HepG2 (cell line): ENCODE results near the gene CYP46A1. TPM values are rescaled to one million over a fixed set of nuclear protein-coding genes. Genes with fewer than 3 reads are reported as not detected.

Experiments used
- ATAC-seq: fragments of 200-7000 bp; cut with Tn5 transposase; 3 replicates; pipeline ENCODE4 v1.9.1; 2020; ENCODE audit warnings: mild to moderate bottlenecking, moderate library complexity
- BruUV-seq: library from RNA; stranded (reverse); fragments of 400-500 nt; replicated peaks from 2 replicates; lab custom pipeline; 2021; lab: Mats Ljungman, UMichigan
- CTCF ChIA-PET: fragments of 300-600 bp; formaldehyde crosslinking; extraction: SDS; loops from one replicate; lab custom pipeline; 2021; ENCODE audit warnings: low total read pairs, inconsistent platforms, low intra/inter-chr PET ratio; lab: Yijun Ruan, JAX
- POLR2A ChIA-PET: fragments of 350-600 bp; sonication (Branson Sonifier 250); formaldehyde crosslinking; loops from one replicate; lab custom pipeline; 2020; ENCODE audit warnings: antibody characterized with exemption, inconsistent platforms; lab: Yijun Ruan, JAX
- DNase-seq: peaks from one replicate; pipeline ENCODE4 v3.0.0-alpha.2; 2015; ENCODE audit warnings: low spot score
- FAIRE-seq: peaks from 3 replicates; lab custom pipeline; 2011; peaks lifted over from hg19 to GRCh38; lab: Jason Lieb, UNC
- H2AFZ ChIP-seq: one replicate; pipeline ENCODE4 v1.6.1; 2011; ENCODE audit warnings: low read length, inconsistent platforms
- H3K27ac ChIP-seq: fragments of 300-600 bp; 3 replicates; pipeline ENCODE4 v1.8.0; 2011; ENCODE audit warnings: mixed run types, mild to moderate bottlenecking, mixed read lengths, low read length, inconsistent platforms; ENCODE audit not compliant: insufficient read depth; ENCODE audit errors: extremely low read length
- H3K27me3 ChIP-seq, 2 experiments: fragments of 200-600 bp in 1 of 2; 2 replicates in 1 of 2; 3 replicates in 1 of 2; pipeline versions ENCODE4 v1.6.0 to v1.8.0; 2011; ENCODE audit warnings: low read length in 2 of 2, mild to moderate bottlenecking in 2 of 2, moderate library complexity in 2 of 2, inconsistent platforms in 1 of 2; ENCODE audit not compliant: insufficient read depth in 2 of 2, control insufficient read depth in 1 of 2
- H3K36me3 ChIP-seq, 2 experiments: fragments of 200-600 bp in 1 of 2; replicated peaks in 1 of 2; 2 replicates in 1 of 2; 3 replicates in 1 of 2; pipeline versions ENCODE4 v1.5.1 to v1.8.0; 2011; ENCODE audit warnings: low read length in 2 of 2, inconsistent platforms in 1 of 2; ENCODE audit not compliant: insufficient read depth in 2 of 2, control insufficient read depth in 1 of 2
- H3K4me1 ChIP-seq: 2 replicates; pipeline ENCODE4 v1.5.1; 2012; ENCODE audit warnings: low read length, inconsistent platforms; ENCODE audit not compliant: insufficient read depth
- H3K4me2 ChIP-seq: 2 replicates; pipeline ENCODE4 v1.6.0; 2011; ENCODE audit warnings: low read depth, low read length, inconsistent platforms
- H3K4me3 ChIP-seq, 3 experiments: fragments of 200-600 bp in 1 of 3; sonication (generic), shearing (Covaris generic) in 1 of 3; replicated peaks in 1 of 3; 2 replicates each; pipeline ENCODE4 v1.5.1; 2011 to 2016; ENCODE audit warnings: low read length in 3 of 3, inconsistent platforms in 2 of 3, low read depth in 2 of 3, mild to moderate bottlenecking in 2 of 3, control low read depth in 1 of 3, mixed read lengths in 1 of 3; ENCODE audit not compliant: insufficient read depth in 1 of 3
- H3K79me2 ChIP-seq: one replicate; pipeline ENCODE4 v1.6.1; 2011; ENCODE audit warnings: low read length, inconsistent platforms; ENCODE audit not compliant: insufficient read depth
- H3K9ac ChIP-seq: 2 replicates; pipeline ENCODE4 v1.6.0; 2011; ENCODE audit warnings: mild to moderate bottlenecking, low read depth, low read length, inconsistent platforms; ENCODE audit not compliant: insufficient read depth
- H3K9me3 ChIP-seq: 2 replicates; pipeline ENCODE4 v1.5.1; 2012; ENCODE audit warnings: mild to moderate bottlenecking, low read length
- H4K20me1 ChIP-seq: 2 replicates; pipeline ENCODE4 v1.6.0; 2011; ENCODE audit warnings: inconsistent platforms, mild to moderate bottlenecking, low read length, moderate library complexity; ENCODE audit not compliant: insufficient read depth
- AHR ChIP-seq: IDR thresholded peaks from 2 replicates; pipeline ENCODE4 v1.6.1; 2018; ENCODE audit warnings: missing genetic modification reagents, missing compliant biosample characterization
- CBX5 ChIP-seq: sonication (generic); formaldehyde crosslinking; IDR thresholded peaks from 2 replicates; pipeline ENCODE4 v1.4.0; 2020; ENCODE audit warnings: missing genetic modification reagents, borderline replicate concordance
- KDM3A ChIP-seq: IDR thresholded peaks from 2 replicates; pipeline ENCODE4 v1.6.1; 2018; ENCODE audit warnings: low read depth, missing compliant biosample characterization
- MAFG ChIP-seq: sonication (generic); formaldehyde crosslinking; IDR thresholded peaks from 2 replicates; pipeline ENCODE4 v1.5.1; 2020; ENCODE audit warnings: mild to moderate bottlenecking, missing genetic modification reagents
- POGZ ChIP-seq: sonication (generic); formaldehyde crosslinking; IDR thresholded peaks from 2 replicates; pipeline ENCODE4 v1.4.0; 2020; ENCODE audit warnings: mild to moderate bottlenecking, missing genetic modification reagents
- RXRA ChIP-seq: sonication (generic); formaldehyde crosslinking; IDR thresholded peaks from 2 replicates; pipeline ENCODE4 v1.5.1; 2020; ENCODE audit warnings: missing genetic modification reagents
- ZFY ChIP-seq: sonication (generic); formaldehyde crosslinking; IDR thresholded peaks from 2 replicates; pipeline ENCODE4 v1.4.0; 2020; ENCODE audit warnings: missing genetic modification reagents
- ZNF251 ChIP-seq: sonication (generic); formaldehyde crosslinking; IDR thresholded peaks from 2 replicates; pipeline ENCODE4 v1.9.0; 2021; ENCODE audit warnings: mild to moderate bottlenecking, missing genetic modification reagents
- ZNF274 ChIP-seq: sonication (generic); formaldehyde crosslinking; IDR thresholded peaks from 2 replicates; pipeline ENCODE4 v1.5.1; 2020; ENCODE audit warnings: mild to moderate bottlenecking, missing genetic modification reagents
- ZNF678 ChIP-seq: sonication (generic); formaldehyde crosslinking; IDR thresholded peaks from 2 replicates; pipeline ENCODE4 v1.4.0; 2020; ENCODE audit warnings: mild to moderate bottlenecking, missing genetic modification reagents
- ZNF841 ChIP-seq: sonication (generic); formaldehyde crosslinking; IDR thresholded peaks from 2 replicates; pipeline ENCODE4 v1.8.1; 2023; ENCODE audit warnings: missing genetic modification reagents, borderline replicate concordance
- WGBS: methylation state at CpG from one replicate; pipeline ENCODE4 v1.1.6; 2017; ENCODE audit warnings: low lambda C conversion rate; 5-methylcytosine and 5-hydroxymethylcytosine counted together
- in situ Hi-C: cut with HindIII; loops from 2 replicates; pipeline ENCODE4 v1.10.0; 2017; ENCODE audit warnings: low pct_unique_long_range_greater_than_20kb; ENCODE audit not compliant: extremely low pct_ligation_motif_present
- intact Hi-C: fragments of 100-400 bp; cut with micrococcal nuclease; formaldehyde crosslinking; loops from one replicate; pipeline ENCODE4 v1.10.0; 2022; ENCODE audit not compliant: unreplicated experiment
- polyA plus RNA-seq, 8 experiments: library from polyadenylated mRNA; depleted of rRNA in 3 of 8; stranded (reverse) in 7 of 8; unstranded in 1 of 8; fragments of >200 nt; fragmentation: Illumina TruSeq in 4 of 8; extraction: Trizol in 4 of 8; gene quantifications; 2 replicates each; pipeline versions ENCODE4 v1.2.1 to v1.2.3, GENCODE V29; 2011 to 2016; ENCODE audit warnings: low read depth in 4 of 8, missing spikeins in 1 of 8, mixed read lengths in 1 of 8; ENCODE audit not compliant: insufficient read depth in 1 of 8
- total RNA-seq, 5 experiments: library from RNA; depleted of rRNA; stranded (reverse); fragments of >200 nt; fragmentation: Illumina TruSeq; extraction: Trizol; gene quantifications; 2 replicates each; pipeline ENCODE4 v1.2.3, GENCODE V29; 2016; ENCODE audit warnings: low read depth in 1 of 5
- TF ChIP-seq, protein P1 (sequence below): sonication (generic); formaldehyde crosslinking; IDR thresholded peaks from 2 replicates; pipeline ENCODE4 v1.4.0; 2020; ENCODE audit warnings: missing genetic modification reagents, mild to moderate bottlenecking, borderline replicate concordance
- TF ChIP-seq, protein P2 (sequence below): sonication (generic); formaldehyde crosslinking; IDR thresholded peaks from 2 replicates; pipeline ENCODE4 v1.4.0; 2020; ENCODE audit warnings: mild to moderate bottlenecking, missing genetic modification reagents
- TF ChIP-seq, protein P3 (sequence below): sonication (generic); formaldehyde crosslinking; IDR thresholded peaks from 2 replicates; pipeline ENCODE4 v1.8.0; 2022; ENCODE audit warnings: mild to moderate bottlenecking, missing genetic modification reagents
- TF ChIP-seq, protein P4 (sequence below): sonication (generic); formaldehyde crosslinking; conservative IDR thresholded peaks from 2 replicates; pipeline ENCODE4 v1.4.0; 2020; ENCODE audit warnings: missing genetic modification reagents

Gene CYP46A1
- total and polyA plus RNA-seq, 2 of the 13 experiments (the other 11 are each of a cell fraction or from before 2014, with no cell fraction given), result not detected

DNA sequence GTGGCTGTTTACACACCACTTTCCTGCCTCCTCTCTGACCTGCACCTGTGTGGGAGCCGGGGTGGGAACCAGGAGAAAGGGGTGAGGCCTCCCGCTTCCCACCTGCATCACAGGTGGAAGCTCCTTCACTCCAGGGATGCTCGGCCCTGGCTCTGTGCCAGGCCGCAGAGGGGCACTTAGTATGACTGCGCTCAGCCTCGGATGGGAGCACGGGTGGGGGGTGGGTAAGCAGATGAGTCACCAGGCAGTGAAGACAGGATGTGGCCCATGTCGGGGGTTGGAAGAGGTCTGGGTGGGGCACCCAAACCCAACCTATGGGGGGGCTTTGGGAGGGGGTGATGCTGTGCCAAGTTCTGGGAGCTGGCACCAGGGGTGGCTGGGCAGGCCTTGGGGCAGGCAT is 7.4 kb upstream of the CYP46A1 start (continued):
- TF ChIP-seq, protein P1, sequence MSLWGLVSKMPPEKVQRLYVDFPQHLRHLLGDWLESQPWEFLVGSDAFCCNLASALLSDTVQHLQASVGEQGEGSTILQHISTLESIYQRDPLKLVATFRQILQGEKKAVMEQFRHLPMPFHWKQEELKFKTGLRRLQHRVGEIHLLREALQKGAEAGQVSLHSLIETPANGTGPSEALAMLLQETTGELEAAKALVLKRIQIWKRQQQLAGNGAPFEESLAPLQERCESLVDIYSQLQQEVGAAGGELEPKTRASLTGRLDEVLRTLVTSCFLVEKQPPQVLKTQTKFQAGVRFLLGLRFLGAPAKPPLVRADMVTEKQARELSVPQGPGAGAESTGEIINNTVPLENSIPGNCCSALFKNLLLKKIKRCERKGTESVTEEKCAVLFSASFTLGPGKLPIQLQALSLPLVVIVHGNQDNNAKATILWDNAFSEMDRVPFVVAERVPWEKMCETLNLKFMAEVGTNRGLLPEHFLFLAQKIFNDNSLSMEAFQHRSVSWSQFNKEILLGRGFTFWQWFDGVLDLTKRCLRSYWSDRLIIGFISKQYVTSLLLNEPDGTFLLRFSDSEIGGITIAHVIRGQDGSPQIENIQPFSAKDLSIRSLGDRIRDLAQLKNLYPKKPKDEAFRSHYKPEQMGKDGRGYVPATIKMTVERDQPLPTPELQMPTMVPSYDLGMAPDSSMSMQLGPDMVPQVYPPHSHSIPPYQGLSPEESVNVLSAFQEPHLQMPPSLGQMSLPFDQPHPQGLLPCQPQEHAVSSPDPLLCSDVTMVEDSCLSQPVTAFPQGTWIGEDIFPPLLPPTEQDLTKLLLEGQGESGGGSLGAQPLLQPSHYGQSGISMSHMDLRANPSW, result no peak
- no peak for TF ChIP-seq CBX5
- TF ChIP-seq, protein P2, sequence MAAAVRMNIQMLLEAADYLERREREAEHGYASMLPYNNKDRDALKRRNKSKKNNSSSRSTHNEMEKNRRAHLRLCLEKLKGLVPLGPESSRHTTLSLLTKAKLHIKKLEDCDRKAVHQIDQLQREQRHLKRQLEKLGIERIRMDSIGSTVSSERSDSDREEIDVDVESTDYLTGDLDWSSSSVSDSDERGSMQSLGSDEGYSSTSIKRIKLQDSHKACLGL, result no peak
- no peak for TF ChIP-seq KDM3A

DNA sequence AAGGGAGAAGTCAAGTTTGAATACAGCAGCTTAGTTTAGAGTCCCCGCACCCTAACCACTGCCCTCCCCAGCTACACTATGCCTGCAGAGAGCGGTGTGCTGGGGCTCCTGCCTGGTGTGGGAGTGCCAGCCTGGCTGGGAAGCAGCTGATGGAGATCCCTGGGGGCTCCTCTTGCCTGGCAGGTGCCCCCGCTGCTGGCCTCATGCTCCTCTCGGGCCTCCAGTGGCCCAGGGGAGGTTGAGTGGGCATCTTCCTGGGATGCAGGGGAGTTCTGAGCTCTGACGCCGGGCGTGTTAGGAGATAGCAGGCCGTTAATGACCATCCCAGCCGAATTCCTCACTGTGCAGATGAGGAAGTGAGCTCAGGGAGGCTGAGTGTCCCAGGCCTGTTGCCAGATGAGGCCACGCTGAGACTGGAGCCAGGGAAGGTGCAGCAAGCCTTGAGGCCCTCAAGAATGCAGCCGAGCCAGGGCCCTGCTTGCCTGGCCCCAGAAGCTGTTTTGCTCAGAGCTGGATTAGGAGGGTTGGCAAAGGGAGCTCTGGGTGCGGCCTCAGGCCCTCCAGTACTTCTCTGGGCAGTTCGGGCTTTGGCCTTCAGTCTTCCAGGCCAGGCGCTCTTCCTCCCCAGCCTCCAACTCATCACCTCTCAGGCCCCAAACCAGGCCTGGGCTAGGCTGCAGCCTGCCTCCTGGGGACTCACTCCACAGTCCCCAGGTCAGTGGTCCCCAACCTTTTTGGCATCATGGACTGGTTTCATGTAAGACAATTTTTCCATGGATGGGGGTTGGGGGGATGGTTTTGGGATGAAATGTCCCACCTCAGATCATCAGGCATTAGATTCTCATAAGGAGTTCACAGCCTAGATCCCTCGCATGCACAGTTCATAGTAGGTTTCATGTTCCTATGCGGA is 6.6 kb upstream of the CYP46A1 start:
- BruUV-seq, result no TSS peak
- FAIRE-seq, result no peak
- H3K27me3 ChIP-seq, result peaks cover 3 to 6% of the 10 kb centered on the region in 2 experiments; a peak in 1 of 5 replicates
- in situ Hi-C loops (no loop called here), intact Hi-C loops (no loop called here)
- peaks cover 8% of the 10 kb centered on the region; the same call in 1 of the 2 replicates for H3K9me3 ChIP-seq
- no peak overlapping the region for H3K9ac ChIP-seq
- H3K4me3 ChIP-seq, result no peak overlapping the region
- WGBS, result 77% methylated on average over 6 of the region's 16 CpGs
- H3K4me1 ChIP-seq, result peaks cover 11% of the 10 kb centered on the region
- H3K36me3 ChIP-seq, result no peaks in the 10 kb centered on the region
- ATAC-seq, result no peak
- H3K79me2 ChIP-seq, result no peaks in the 10 kb centered on the region
- no peak for DNase-seq
- no peak overlapping the region for H2AFZ ChIP-seq
- ChIA-PET CTCF (no interaction called here), POLR2A (no interaction called here)
- H3K4me2 ChIP-seq, result no peak overlapping the region
- H3K27ac ChIP-seq, result no peak overlapping the region
- H4K20me1 ChIP-seq, result no peaks in the 10 kb centered on the region
- TF ChIP-seq, protein P3, sequence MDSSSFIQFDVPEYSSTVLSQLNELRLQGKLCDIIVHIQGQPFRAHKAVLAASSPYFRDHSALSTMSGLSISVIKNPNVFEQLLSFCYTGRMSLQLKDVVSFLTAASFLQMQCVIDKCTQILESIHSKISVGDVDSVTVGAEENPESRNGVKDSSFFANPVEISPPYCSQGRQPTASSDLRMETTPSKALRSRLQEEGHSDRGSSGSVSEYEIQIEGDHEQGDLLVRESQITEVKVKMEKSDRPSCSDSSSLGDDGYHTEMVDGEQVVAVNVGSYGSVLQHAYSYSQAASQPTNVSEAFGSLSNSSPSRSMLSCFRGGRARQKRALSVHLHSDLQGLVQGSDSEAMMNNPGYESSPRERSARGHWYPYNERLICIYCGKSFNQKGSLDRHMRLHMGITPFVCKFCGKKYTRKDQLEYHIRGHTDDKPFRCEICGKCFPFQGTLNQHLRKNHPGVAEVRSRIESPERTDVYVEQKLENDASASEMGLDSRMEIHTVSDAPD (CRISPR knock-in tag), result no peak
- no peak for TF ChIP-seq RXRA (CRISPR knock-in tag)
- no peak for TF ChIP-seq POGZ (CRISPR knock-in tag)
- TF ChIP-seq, protein P4, sequence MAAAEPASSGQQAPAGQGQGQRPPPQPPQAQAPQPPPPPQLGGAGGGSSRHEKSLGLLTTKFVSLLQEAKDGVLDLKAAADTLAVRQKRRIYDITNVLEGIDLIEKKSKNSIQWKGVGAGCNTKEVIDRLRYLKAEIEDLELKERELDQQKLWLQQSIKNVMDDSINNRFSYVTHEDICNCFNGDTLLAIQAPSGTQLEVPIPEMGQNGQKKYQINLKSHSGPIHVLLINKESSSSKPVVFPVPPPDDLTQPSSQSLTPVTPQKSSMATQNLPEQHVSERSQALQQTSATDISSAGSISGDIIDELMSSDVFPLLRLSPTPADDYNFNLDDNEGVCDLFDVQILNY (CRISPR knock-in tag), result no peak
- no peak for TF ChIP-seq ZFY (CRISPR knock-in tag)
- TF ChIP-seq ZNF274 (CRISPR knock-in tag), result no peak
- no peak for TF ChIP-seq MAFG
- TF ChIP-seq ZNF841 (CRISPR knock-in tag), result no peak
- no peak for TF ChIP-seq ZNF678 (CRISPR knock-in tag)
- no peak for TF ChIP-seq AHR (CRISPR knock-in tag)
- TF ChIP-seq ZNF251 (CRISPR knock-in tag), result no peak
- TF ChIP-seq, protein P1, result no peak
